ENCODE results near the gene SERP2. TPM values are rescaled to one million over a fixed set of nuclear protein-coding genes. Genes with fewer than 3 reads are reported as not detected.
A peak's percentile ranks its signal among the peaks of the same experiment; 100 is the strongest.

The SERP2 gene
- total and polyA plus RNA-seq, 2 of the 8 experiments (the other 6 are each of a cell fraction or from before 2014, with no cell fraction given), result 2.0 to 2.3 TPM

- no peak for TF ChIP-seq NANOG (IDR thresholded peaks at IDR 0.05; ENCODE audit: insufficient read depth, low read depth, low read length, poor library complexity, severe bottlenecking)
- peak in 1 of 2 experiments; percentile 60; a peak in 1 of 4 replicates for TF ChIP-seq SIN3A (conservative IDR thresholded peaks at IDR 0.05 in 1 of 2, IDR thresholded peaks at IDR 0.05 in 1 of 2; ENCODE audit: low read depth in 1 of 2, low read length in 2 of 2)
- no peak for TF ChIP-seq SAP30 (IDR thresholded peaks at IDR 0.05; ENCODE audit: insufficient read depth, insufficient replicate concordance, low read length)
- TF ChIP-seq SIX5 (IDR thresholded peaks at IDR 0.05; ENCODE audit: low read depth, low read length), result no peak
- no peak for TF ChIP-seq CTBP2 (IDR thresholded peaks at IDR 0.05; ENCODE audit: borderline replicate concordance, insufficient read depth, insufficient read length, low read length)
- no peak; the same call in 1 of the 2 replicates for TF ChIP-seq JUN (IDR thresholded peaks at IDR 0.05; ENCODE audit: low read depth, low read length)
- peak; percentile 78 for TF ChIP-seq TAF7 (optimal IDR thresholded peaks at IDR 0.05; ENCODE audit: borderline replicate concordance, low read depth, low read length)
- no peak for TF ChIP-seq FOSL1 (IDR thresholded peaks at IDR 0.05; ENCODE audit: insufficient read depth, low read depth, low read length)
- no peak; the same call in 1 of the 2 replicates for TF ChIP-seq MAFK (IDR thresholded peaks at IDR 0.05; ENCODE audit: low read depth, low read length)
Measured at GRCh38 chr13:44435142-44435918, 61.7 kb downstream of the SERP2 start (continued).
